GM23248 (cell line): ENCODE data around the gene MCRIP2. TPM values are rescaled to one million over a fixed set of nuclear protein-coding genes. Genes with fewer than 3 reads are reported as not detected.
"Not testable (repeated sequence)": the region's sequence is repeated elsewhere in the genome, so short reads cannot be mapped to it uniquely, and the experiment has no call there.

Experiments used
- DNase-seq: peaks from one replicate; pipeline ENCODE4 v3.0.0-alpha.2; 2015
- H2AFZ ChIP-seq: fragments of 200-600 bp; sonication (generic); 2 replicates; pipeline ENCODE4 v1.6.1; 2016; ENCODE audit warnings: antibody characterized with exemption
- H3F3A ChIP-seq: fragments of 200-600 bp; sonication (generic); 2 replicates; pipeline ENCODE4 v1.6.1; 2016; ENCODE audit warnings: mild to moderate bottlenecking, antibody characterized with exemption, mixed run types; ENCODE audit not compliant: insufficient read depth
- H3K27ac ChIP-seq: fragments of 200-600 bp; sonication (generic); 2 replicates; pipeline ENCODE4 v1.5.1; 2016; ENCODE audit warnings: mild to moderate bottlenecking
- H3K27me3 ChIP-seq: fragments of 200-600 bp; sonication (generic); replicated peaks from 2 replicates; pipeline ENCODE4 v1.6.1; 2016; ENCODE audit warnings: mild to moderate bottlenecking; ENCODE audit not compliant: insufficient read depth
- H3K36me3 ChIP-seq: fragments of 200-600 bp; sonication (generic); 2 replicates; pipeline ENCODE4 v1.6.1; 2016; ENCODE audit warnings: low read depth, mild to moderate bottlenecking
- H3K4me1 ChIP-seq: fragments of 200-600 bp; sonication (generic); 2 replicates; pipeline ENCODE4 v1.6.1; 2016; ENCODE audit warnings: mild to moderate bottlenecking; ENCODE audit not compliant: insufficient read depth
- H3K4me2 ChIP-seq: fragments of 200-600 bp; sonication (generic); one replicate; pipeline ENCODE4 v1.6.1; 2016; ENCODE audit warnings: mild to moderate bottlenecking; ENCODE audit not compliant: unreplicated experiment
- H3K4me3 ChIP-seq: fragments of 200-600 bp; sonication (generic); 2 replicates; pipeline ENCODE4 v1.5.1; 2016; ENCODE audit warnings: mild to moderate bottlenecking
- H3K79me2 ChIP-seq: fragments of 200-600 bp; sonication (generic); 2 replicates; pipeline ENCODE4 v1.6.1; 2016; ENCODE audit warnings: mild to moderate bottlenecking; ENCODE audit not compliant: insufficient read depth
- H3K9ac ChIP-seq: fragments of 200-600 bp; sonication (generic); 2 replicates; pipeline ENCODE4 v1.6.1; 2016; ENCODE audit warnings: mild to moderate bottlenecking
- H3K9me2 ChIP-seq: fragments of 200-600 bp; sonication (generic); 2 replicates; pipeline ENCODE4 v1.6.1; 2016; ENCODE audit warnings: mixed run types, mild to moderate bottlenecking, moderate library complexity; ENCODE audit not compliant: insufficient read depth
- H3K9me3 ChIP-seq: fragments of 200-600 bp; sonication (generic); one replicate; pipeline ENCODE4 v1.6.1; 2017; ENCODE audit warnings: low read depth
- H4K20me1 ChIP-seq: fragments of 200-600 bp; sonication (generic); 2 replicates; pipeline ENCODE4 v1.6.0; 2016; ENCODE audit not compliant: insufficient read depth
- EZH2 ChIP-seq: fragments of 200-600 bp; sonication (generic); IDR thresholded peaks from 2 replicates; pipeline ENCODE4 v1.6.1; 2018; ENCODE audit warnings: antibody characterized with exemption, mild to moderate bottlenecking; ENCODE audit not compliant: insufficient read depth, poor library complexity, severe bottlenecking
- EZH2phosphoT487 ChIP-seq: fragments of 200-600 bp; sonication (generic); IDR thresholded peaks from 2 replicates; pipeline ENCODE4 v1.6.1; 2018; ENCODE audit warnings: antibody characterized with exemption, moderate library complexity, mild to moderate bottlenecking, low read depth; ENCODE audit not compliant: insufficient read depth
- WGBS, 2 experiments: methylation state at CpG; one replicate each; pipeline ENCODE4 v1.1.6; 2015 to 2017; ENCODE audit warnings: low lambda C conversion rate in 2 of 2, low coverage in 1 of 2; ENCODE audit errors: missing lambda C conversion rate in 2 of 2; 5-methylcytosine and 5-hydroxymethylcytosine counted together
- in situ Hi-C: fragments of 300-500 bp; cut with MboI; formaldehyde crosslinking; loops from 2 replicates; pipeline ENCODE4 v1.15.0; 2020
- polyA plus RNA-seq: library from polyadenylated mRNA; unstranded; fragments of >200 nt; fragmentation: Nextera tagmentation; extraction: Ambion mirVana; gene quantifications from 2 replicates; pipeline ENCODE4 v1.2.1, GENCODE V29; 2016
- total RNA-seq: library from RNA; depleted of rRNA; stranded (reverse); fragments of >200 nt; shearing (Covaris generic); gene quantifications from 2 replicates; pipeline ENCODE4 v1.2.3, GENCODE V29; 2014

Gene MCRIP2
- total and polyA plus RNA-seq, 2 experiments from 2014 or later = 22.6 to 30.4 TPM

DNA sequence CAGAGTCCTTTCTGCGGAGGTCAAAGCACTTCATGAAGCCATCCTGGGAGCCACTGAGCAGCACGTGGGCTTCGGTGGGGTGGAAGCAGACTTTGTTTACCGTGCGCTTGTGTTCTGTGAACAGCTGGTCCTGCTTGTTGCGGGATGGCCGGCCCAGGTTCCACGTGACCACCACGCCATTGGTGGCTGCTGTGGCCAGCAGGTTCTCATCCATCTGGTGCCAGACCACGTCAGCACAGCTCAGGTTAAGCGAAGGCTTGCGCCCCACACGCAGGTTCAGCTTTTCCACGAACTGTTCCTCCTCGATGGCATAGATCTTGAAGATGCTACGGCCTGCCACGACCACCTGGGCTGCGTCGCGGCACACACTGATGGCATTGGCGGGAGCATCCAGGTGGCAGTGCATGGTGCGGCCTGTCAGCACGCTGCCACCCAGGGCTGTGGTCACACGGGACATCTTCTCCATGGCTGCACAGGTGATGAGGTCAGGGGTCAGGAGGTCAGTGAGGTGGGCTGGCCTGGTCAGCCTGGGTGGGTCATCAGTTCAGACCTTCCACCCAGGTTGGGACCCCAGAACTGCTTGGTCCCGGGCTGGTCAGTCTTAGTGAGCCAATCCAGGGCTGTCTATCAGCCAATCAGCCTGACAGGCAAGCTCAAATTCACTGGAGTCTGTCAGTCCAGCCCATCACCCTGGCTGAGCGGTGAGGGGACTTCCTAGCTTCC lies 47.7 kb downstream of the MCRIP2 start:
- TF ChIP-seq EZH2phosphoT487 = no peak
- TF ChIP-seq EZH2 = no peak
- peak overlapping the region; percentile 28; the same call in 1 of the 2 replicates for H3K27ac ChIP-seq
- peaks cover 3% of the 10 kb centered on the region; the same call in 1 of the 2 replicates for H3K27me3 ChIP-seq
- H2AFZ ChIP-seq = peak overlapping the region; percentile 97
- no peaks in the 10 kb centered on the region for H4K20me1 ChIP-seq
- peak overlapping the region; percentile 93 for H3K4me3 ChIP-seq
- peaks cover 28% of the 10 kb centered on the region for H3K79me2 ChIP-seq
- no peaks in the 10 kb centered on the region for H3K36me3 ChIP-seq
- H3K9me2 ChIP-seq = no peaks in the 10 kb centered on the region
- in situ Hi-C loops = no loop called here
- H3F3A ChIP-seq = no peaks in the 10 kb centered on the region
- peak overlapping the region; percentile 93 for H3K9ac ChIP-seq
- WGBS, 2 experiments = 82 to 85% methylated on average over 26 of the region's 26 CpGs
- H3K4me1 ChIP-seq = peaks cover 8% of the 10 kb centered on the region; the same call in 1 of the 2 replicates
- DNase-seq = no peak
- H3K9me3 ChIP-seq = no peaks in the 10 kb centered on the region
- H3K4me2 ChIP-seq = peak overlapping the region; percentile 91

DNA sequence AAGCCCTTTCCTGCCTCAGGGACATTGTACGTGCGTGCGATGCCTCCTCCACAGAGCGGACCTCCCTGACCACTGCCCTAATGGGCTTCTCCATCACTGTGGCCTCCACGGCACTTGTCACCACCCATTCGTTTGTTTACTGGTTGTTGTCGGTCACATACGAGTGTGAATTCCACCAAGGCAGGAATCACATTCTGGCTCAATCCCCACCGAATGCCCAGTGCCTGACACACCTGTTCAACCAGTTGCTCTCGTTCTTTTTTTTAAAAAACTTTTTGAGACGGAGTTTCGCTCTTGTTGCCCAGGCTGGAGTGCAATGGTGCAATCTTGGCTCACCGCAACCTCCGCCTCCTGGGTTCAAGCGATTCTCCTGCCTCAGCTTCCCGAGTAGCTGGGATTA lies 49.6 kb downstream of the MCRIP2 start:
- H3K9me3 ChIP-seq, H4K20me1 ChIP-seq, H3K4me1 ChIP-seq, H3K36me3 ChIP-seq, H3F3A ChIP-seq, H3K4me2 ChIP-seq, H3K27ac ChIP-seq, DNase-seq, H2AFZ ChIP-seq, H3K9ac ChIP-seq, in situ Hi-C loops, H3K9me2 ChIP-seq, H3K4me3 ChIP-seq: not testable (repeated sequence)
- Histone ChIP-seq H3K79me2 (peaks cover 20% of the 10 kb centered on the region), H3K27me3 (peaks cover 18% of the 10 kb centered on the region)
- 71 to 74% methylated on average over 16 of the region's 16 CpGs for WGBS, 2 experiments

DNA sequence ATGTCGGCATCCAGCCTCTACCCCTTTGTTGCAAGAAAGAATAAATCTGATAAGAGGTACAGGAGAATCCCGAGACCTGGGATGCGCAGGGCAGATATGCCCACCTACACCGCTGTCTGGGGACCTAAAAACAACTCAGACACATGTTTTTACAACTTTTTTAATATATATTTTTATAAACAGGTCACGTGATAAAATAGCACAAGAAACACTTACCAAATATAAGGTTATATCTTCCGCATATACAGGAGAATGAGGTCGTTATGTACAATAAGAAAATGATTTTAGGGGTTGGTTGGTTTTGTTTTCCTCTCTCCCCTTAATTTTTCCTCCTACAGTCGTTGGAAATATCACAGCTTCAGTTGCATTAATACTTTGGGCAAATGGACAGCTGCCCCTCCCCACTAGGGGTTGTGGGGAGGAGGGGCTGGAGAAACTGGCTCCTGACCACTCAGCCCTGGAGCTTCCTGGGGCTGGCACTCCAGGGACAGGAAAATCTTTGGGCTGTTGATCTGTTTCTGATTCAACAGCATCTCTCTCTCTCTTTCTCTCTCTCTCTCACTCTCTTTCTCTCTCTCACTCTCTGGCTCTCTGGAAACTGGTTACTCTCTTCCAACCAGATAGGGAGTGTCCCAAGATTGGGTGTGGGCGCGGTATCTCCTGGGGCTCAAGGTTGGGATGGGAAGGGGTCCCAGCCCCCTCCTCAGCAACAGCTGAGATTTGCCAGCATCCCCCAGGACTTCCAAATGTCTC lies 50.9 kb downstream of the MCRIP2 start:
- no peak for TF ChIP-seq EZH2phosphoT487
- no peak for TF ChIP-seq EZH2

DNA sequence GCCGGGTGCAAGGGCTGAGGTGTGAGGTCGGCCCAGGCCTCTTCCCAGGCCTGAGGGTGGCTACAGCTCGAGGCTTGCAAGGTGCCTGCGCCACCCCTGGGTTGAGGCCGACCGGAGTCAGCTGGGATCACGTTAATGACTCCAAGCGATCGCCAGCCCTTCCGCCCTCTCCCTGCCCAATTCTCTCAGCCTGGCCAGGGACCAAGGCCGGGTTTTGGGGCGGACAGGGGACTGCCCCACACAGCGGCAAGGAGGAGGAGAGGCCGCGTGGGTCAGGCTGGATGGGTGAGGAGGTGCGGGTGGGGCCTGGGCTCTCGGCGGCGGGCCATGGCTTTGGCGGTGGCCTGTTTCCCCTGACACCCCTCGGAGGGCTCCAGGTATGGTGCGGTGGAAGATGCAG lies 51.7 kb downstream of the MCRIP2 start:
- peaks cover 15% of the 10 kb centered on the region for H3K79me2 ChIP-seq
- TF ChIP-seq EZH2 (no peak), EZH2phosphoT487 (no peak)
- no peaks in the 10 kb centered on the region for H3K9me2 ChIP-seq
- 50 to 55% methylated on average over 17 to 21 of the region's 22 CpGs for WGBS, 2 experiments
- peaks cover 19% of the 10 kb centered on the region for H3K27me3 ChIP-seq
- H3K9me3 ChIP-seq = no peaks in the 10 kb centered on the region
- H3F3A ChIP-seq = no peaks in the 10 kb centered on the region
- in situ Hi-C loops = no loop called here
- no peaks in the 10 kb centered on the region for H3K36me3 ChIP-seq
- no peak for DNase-seq
- no peaks in the 10 kb centered on the region for H4K20me1 ChIP-seq
- no peak overlapping the region for H3K4me3 ChIP-seq
- no peak overlapping the region for H3K27ac ChIP-seq
- no peak overlapping the region for H3K4me2 ChIP-seq
- no peak overlapping the region for H3K9ac ChIP-seq
- no peak overlapping the region for H2AFZ ChIP-seq
- H3K4me1 ChIP-seq = peaks cover 8% of the 10 kb centered on the region; the same call in 1 of the 2 replicates

More for the DNA sequence above, 50.9 kb downstream of the MCRIP2 start:
- peaks cover 19% of the 10 kb centered on the region for H3K27me3 ChIP-seq
- no peaks in the 10 kb centered on the region for H3F3A ChIP-seq
- no peak overlapping the region for H3K9ac ChIP-seq
- DNase-seq = no peak
- WGBS, 2 experiments = 63 to 68% methylated on average over 10 of the region's 10 CpGs
- no peaks in the 10 kb centered on the region for H3K9me3 ChIP-seq
- H4K20me1 ChIP-seq = no peaks in the 10 kb centered on the region
- H3K4me2 ChIP-seq = no peak overlapping the region
- H3K4me3 ChIP-seq = no peak overlapping the region
- in situ Hi-C loops = no loop called here
- H3K36me3 ChIP-seq = no peaks in the 10 kb centered on the region
- no peak overlapping the region for H3K27ac ChIP-seq
- H3K79me2 ChIP-seq = peaks cover 16% of the 10 kb centered on the region
- peaks cover 8% of the 10 kb centered on the region; the same call in 1 of the 2 replicates for H3K4me1 ChIP-seq
- H2AFZ ChIP-seq = no peak overlapping the region
- no peaks in the 10 kb centered on the region for H3K9me2 ChIP-seq
